ENCODE measurements around the gene UNCX.

- TF ChIP-seq, protein P1, sequence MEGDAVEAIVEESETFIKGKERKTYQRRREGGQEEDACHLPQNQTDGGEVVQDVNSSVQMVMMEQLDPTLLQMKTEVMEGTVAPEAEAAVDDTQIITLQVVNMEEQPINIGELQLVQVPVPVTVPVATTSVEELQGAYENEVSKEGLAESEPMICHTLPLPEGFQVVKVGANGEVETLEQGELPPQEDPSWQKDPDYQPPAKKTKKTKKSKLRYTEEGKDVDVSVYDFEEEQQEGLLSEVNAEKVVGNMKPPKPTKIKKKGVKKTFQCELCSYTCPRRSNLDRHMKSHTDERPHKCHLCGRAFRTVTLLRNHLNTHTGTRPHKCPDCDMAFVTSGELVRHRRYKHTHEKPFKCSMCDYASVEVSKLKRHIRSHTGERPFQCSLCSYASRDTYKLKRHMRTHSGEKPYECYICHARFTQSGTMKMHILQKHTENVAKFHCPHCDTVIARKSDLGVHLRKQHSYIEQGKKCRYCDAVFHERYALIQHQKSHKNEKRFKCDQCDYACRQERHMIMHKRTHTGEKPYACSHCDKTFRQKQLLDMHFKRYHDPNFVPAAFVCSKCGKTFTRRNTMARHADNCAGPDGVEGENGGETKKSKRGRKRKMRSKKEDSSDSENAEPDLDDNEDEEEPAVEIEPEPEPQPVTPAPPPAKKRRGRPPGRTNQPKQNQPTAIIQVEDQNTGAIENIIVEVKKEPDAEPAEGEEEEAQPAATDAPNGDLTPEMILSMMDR (IDR thresholded peaks at IDR 0.05), result no peak
- TF ChIP-seq POLR2AphosphoS5 (IDR thresholded peaks at IDR 0.05) (no peak), POLR2A (IDR thresholded peaks at IDR 0.05) (no peak)
Observed at GRCh38 chr7:1189986-1190772, 42.5 kb upstream of the UNCX start.

All from stomach (tissue), 4 donors.